GM23338 (cell line): ENCODE results near the gene ANKS1B. TPM values are rescaled to one million over a fixed set of nuclear protein-coding genes. Genes with fewer than 3 reads are reported as not detected.

Source experiments
- ATAC-seq: fragments of 200-7000 bp; cut with Tn5 transposase; 3 replicates; pipeline ENCODE4 v1.9.1; 2020
- DNase-seq: peaks from one replicate; pipeline ENCODE4 v3.0.0-alpha.2; 2015; ENCODE audit warnings: low spot score
- H2AFZ ChIP-seq: fragments of 200-600 bp; sonication (generic); 2 replicates; pipeline ENCODE4 v1.8.0; 2016; ENCODE audit warnings: antibody characterized with exemption, mild to moderate bottlenecking, moderate library complexity
- H3F3A ChIP-seq: fragments of 200-600 bp; sonication (generic); replicated peaks from 2 replicates; pipeline ENCODE4 v1.8.0; 2017; ENCODE audit warnings: antibody characterized with exemption, mixed run types, low read depth
- H3K27ac ChIP-seq: fragments of 200-600 bp; sonication (generic); 2 replicates; pipeline ENCODE4 v1.6.1; 2016; ENCODE audit warnings: low read depth
- H3K27me3 ChIP-seq: fragments of 200-600 bp; sonication (generic); 2 replicates; pipeline ENCODE4 v1.8.0; 2016; ENCODE audit warnings: mild to moderate bottlenecking, mixed run types, moderate library complexity; ENCODE audit not compliant: insufficient read depth
- H3K36me3 ChIP-seq: fragments of 200-600 bp; sonication (generic); 2 replicates; pipeline ENCODE4 v1.8.0; 2016; ENCODE audit warnings: mild to moderate bottlenecking; ENCODE audit not compliant: insufficient read depth
- H3K4me1 ChIP-seq: fragments of 200-600 bp; sonication (generic); 2 replicates; pipeline ENCODE4 v1.8.0; 2016; ENCODE audit warnings: mild to moderate bottlenecking, moderate library complexity; ENCODE audit not compliant: insufficient read depth
- H3K4me2 ChIP-seq: fragments of 200-600 bp; sonication (generic); 2 replicates; pipeline ENCODE4 v1.7.1; 2017; ENCODE audit warnings: mixed run types
- H3K4me3 ChIP-seq: fragments of 200-600 bp; sonication (generic); 2 replicates; pipeline ENCODE4 v1.6.1; 2016; ENCODE audit warnings: mixed run types
- H3K79me2 ChIP-seq: fragments of 200-600 bp; sonication (generic); replicated peaks from 2 replicates; pipeline ENCODE4 v1.8.0; 2017; ENCODE audit warnings: mild to moderate bottlenecking; ENCODE audit not compliant: insufficient read depth
- H3K9me2 ChIP-seq: fragments of 200-600 bp; sonication (generic); 2 replicates; pipeline ENCODE4 v1.8.0; 2017; ENCODE audit not compliant: insufficient read depth
- H4K20me1 ChIP-seq: fragments of 200-600 bp; sonication (generic); replicated peaks from 2 replicates; pipeline ENCODE4 v1.8.0; 2017; ENCODE audit warnings: mild to moderate bottlenecking; ENCODE audit not compliant: insufficient read depth
- H3K27ac Mint-ChIP-seq: 2 replicates; pipeline ENCODE4 v1.8.0; 2020; ENCODE audit warnings: inconsistent platforms, mild to moderate bottlenecking, moderate library complexity, mixed read lengths
- H3K27me3 Mint-ChIP-seq: 3 replicates; pipeline ENCODE4 v1.8.0; 2022; ENCODE audit warnings: low read depth, mild to moderate bottlenecking, moderate library complexity, mixed read lengths, inconsistent platforms; ENCODE audit not compliant: insufficient read depth, poor library complexity
- H3K36me3 Mint-ChIP-seq: 3 replicates; pipeline ENCODE4 v1.8.0; 2021; ENCODE audit warnings: low read depth, mild to moderate bottlenecking, inconsistent platforms, moderate library complexity, mixed read lengths
- H3K4me1 Mint-ChIP-seq: 3 replicates; pipeline ENCODE4 v1.8.0; 2020; ENCODE audit warnings: mild to moderate bottlenecking, inconsistent platforms, mixed read lengths
- H3K4me3 Mint-ChIP-seq: 3 replicates; pipeline ENCODE4 v1.8.0; 2021; ENCODE audit warnings: moderate library complexity, mild to moderate bottlenecking, inconsistent platforms, mixed read lengths
- H3K9me3 Mint-ChIP-seq: 3 replicates; pipeline ENCODE4 v1.8.0; 2020; ENCODE audit warnings: moderate library complexity, mild to moderate bottlenecking, inconsistent platforms, mixed read lengths
- CREB1 ChIP-seq: fragments of 250-450 bp; sonication (Bioruptor Pico); IDR thresholded peaks from 2 replicates; pipeline ENCODE4 v1.5.0; 2020; ENCODE audit warnings: low read depth, mild to moderate bottlenecking, moderate library complexity
- CTCF ChIP-seq, 2 experiments: fragments of 200-600 bp in 1 of 2; sonication (generic) in 1 of 2; conservative IDR thresholded peaks; 2 replicates each; pipeline versions ENCODE4 v1.5.1 to v1.6.1; 2016 to 2017; ENCODE audit warnings: antibody characterized with exemption in 2 of 2, low read depth in 2 of 2, mild to moderate bottlenecking in 2 of 2, moderate library complexity in 1 of 2
- ETS1 ChIP-seq: IDR thresholded peaks from 2 replicates; pipeline ENCODE4 v1.6.1; 2016; ENCODE audit warnings: antibody characterized with exemption
- EZH2phosphoT487 ChIP-seq: fragments of 200-600 bp; sonication (generic); IDR thresholded peaks from one replicate; pipeline ENCODE4 v1.8.1; 2018; ENCODE audit warnings: antibody characterized with exemption; ENCODE audit not compliant: unreplicated experiment
- JUNB ChIP-seq: IDR thresholded peaks from one replicate; pipeline ENCODE4 v1.6.1; 2016; ENCODE audit warnings: antibody characterized with exemption; ENCODE audit not compliant: unreplicated experiment
- NANOG ChIP-seq: IDR thresholded peaks from 2 replicates; pipeline ENCODE4 v1.6.1; 2016; ENCODE audit warnings: antibody characterized with exemption, borderline replicate concordance
- POLR2AphosphoS5 ChIP-seq: IDR thresholded peaks from 2 replicates; pipeline ENCODE4 v1.6.1; 2016; ENCODE audit warnings: antibody characterized with exemption, low read depth
- STAT1 ChIP-seq: IDR thresholded peaks from one replicate; pipeline ENCODE4 v1.6.1; 2016; ENCODE audit warnings: antibody characterized with exemption; ENCODE audit not compliant: unreplicated experiment
- ZNF114 ChIP-seq: fragments of 250-450 bp; sonication (Bioruptor Pico); IDR thresholded peaks from 2 replicates; pipeline ENCODE4 v1.5.0; 2020; ENCODE audit warnings: mild to moderate bottlenecking, moderate library complexity
- ZNF331 ChIP-seq: fragments of 250-450 bp; sonication (Bioruptor Pico); IDR thresholded peaks from 2 replicates; pipeline ENCODE4 v1.5.0; 2020; ENCODE audit warnings: low read depth, mild to moderate bottlenecking, moderate library complexity
- ZNF462 ChIP-seq: fragments of 250-450 bp; sonication (Bioruptor Pico); IDR thresholded peaks from 2 replicates; pipeline ENCODE4 v1.5.0; 2020; ENCODE audit warnings: mild to moderate bottlenecking, moderate library complexity
- polyA plus RNA-seq: library from polyadenylated mRNA; unstranded; fragments of >200 nt; fragmentation: Nextera tagmentation; extraction: Ambion mirVana; gene quantifications from 2 replicates; pipeline ENCODE4 v1.2.1, GENCODE V29; 2016
- total RNA-seq: library from RNA; depleted of rRNA; stranded (reverse); fragments of >200 nt; shearing (Covaris generic); gene quantifications from 2 replicates; pipeline ENCODE4 v1.2.3, GENCODE V29; 2014

Gene ANKS1B
- total and polyA plus RNA-seq, 2 experiments from 2014 or later = 4.3 to 5.8 TPM

- no peak overlapping the region for H3K27ac Mint-ChIP-seq
- no peak for DNase-seq
- Histone ChIP-seq H3K4me3 (no peak overlapping the region), H3K27ac (no peak overlapping the region), H3K27me3 (no peaks in the 10 kb centered on the region), H3K9me2 (0 out of 2 replicates have a peak, but pooled peaks cover 8% of the 10 kb centered on the region), H3K4me1 (peaks cover 11% of the 10 kb centered on the region; the same call in 1 of the 2 replicates), H3K79me2 (no peaks in the 10 kb centered on the region), H4K20me1 (no peaks in the 10 kb centered on the region), H3K36me3 (no peaks in the 10 kb centered on the region), H3K4me2 (no peak overlapping the region), H2AFZ (peak overlapping the region; percentile 66; the same call in 1 of the 2 replicates), H3F3A (no peaks in the 10 kb centered on the region)
- H3K36me3 Mint-ChIP-seq = 0 out of 3 replicates have a peak, but pooled peaks cover 3% of the 10 kb centered on the region
- ATAC-seq = peak; percentile 31; the same call in 2 of the 3 replicates
- H3K27me3 Mint-ChIP-seq = no peaks in the 10 kb centered on the region
- TF ChIP-seq CREB1 (CRISPR knock-in tag) (no peak), POLR2AphosphoS5 (no peak), ZNF331 (CRISPR knock-in tag) (no peak), NANOG (no peak), ETS1 (no peak), JUNB (no peak), STAT1 (no peak), EZH2phosphoT487 (no peak)
- H3K4me1 Mint-ChIP-seq = peaks cover 15% of the 10 kb centered on the region
- H3K9me3 Mint-ChIP-seq = peaks cover 4% of the 10 kb centered on the region; the same call in 2 of the 3 replicates
- no peak overlapping the region for H3K4me3 Mint-ChIP-seq
Measured at GRCh38 chr12:98869886-98870503, 1114.7 kb downstream of the ANKS1B start.

- Mint-ChIP-seq H3K4me3 (no peak overlapping the region), H3K4me1 (peaks cover 16% of the 10 kb centered on the region), H3K27ac (no peak overlapping the region), H3K9me3 (peaks cover 5% of the 10 kb centered on the region; the same call in 2 of the 3 replicates), H3K27me3 (no peaks in the 10 kb centered on the region), H3K36me3 (0 out of 3 replicates have a peak, but pooled peaks cover 7% of the 10 kb centered on the region)
- Histone ChIP-seq H4K20me1 (no peaks in the 10 kb centered on the region), H3K36me3 (no peaks in the 10 kb centered on the region), H3K4me3 (no peak overlapping the region), H3K4me1 (peaks cover 13% of the 10 kb centered on the region; the same call in 1 of the 2 replicates), H3K9me2 (0 out of 2 replicates have a peak, but pooled peaks cover 8% of the 10 kb centered on the region), H2AFZ (no peak overlapping the region), H3K79me2 (no peaks in the 10 kb centered on the region), H3F3A (no peaks in the 10 kb centered on the region), H3K27me3 (no peaks in the 10 kb centered on the region), H3K27ac (no peak overlapping the region), H3K4me2 (no peak overlapping the region)
- ATAC-seq (no peak), DNase-seq (no peak)
- no peak for TF ChIP-seq NANOG
- TF ChIP-seq ZNF331 (CRISPR knock-in tag) = no peak
- TF ChIP-seq ZNF462 (CRISPR knock-in tag) = no peak
- TF ChIP-seq STAT1 = no peak
- TF ChIP-seq CTCF (conservative IDR thresholded peaks at IDR 0.05; ENCODE audit: low read depth in 2 of 2) = no peak
- TF ChIP-seq CREB1 (CRISPR knock-in tag) = no peak
- TF ChIP-seq ZNF114 (CRISPR knock-in tag) = no peak
Measured at GRCh38 chr12:98868538-98868937, 1116.2 kb downstream of the ANKS1B start.
